Sigmoid colon (tissue), 4 donors: Measurements from ENCODE around the gene LPAR1.
"Not testable (repeated sequence)": the region's sequence is repeated elsewhere in the genome, so short reads cannot be mapped to it uniquely, and the experiment has no call there.

ENCODE experiments used
- CTCF ChIP-seq, 4 experiments: fragments of 450-650 bp in 3 of 4; fragments of 200-600 bp in 1 of 4; IDR thresholded peaks; one replicate each; pipeline ENCODE4 v1.5.1; 2016 to 2019; ENCODE audit warnings: antibody characterized with exemption in 4 of 4, mild to moderate bottlenecking in 3 of 4, moderate library complexity in 2 of 4
- POLR2AphosphoS5 ChIP-seq, 4 donors: sonication (generic); formaldehyde crosslinking; IDR thresholded peaks; one replicate each; pipeline ENCODE4 v1.6.1; 2017; ENCODE audit warnings: antibody characterized with exemption in 4 of 4

GRCh38 chr9:110826400-110826799, 211.9 kb downstream of the LPAR1 start:
- not testable (repeated sequence) for TF ChIP-seq POLR2AphosphoS5, CTCF (IDR thresholded peaks at IDR 0.05)
